HAP-1 (cell line): ENCODE measurements around the gene ATG4D.
"Not testable (repeated sequence)": the region's sequence is repeated elsewhere in the genome, so short reads cannot be mapped to it uniquely, and the experiment has no call there.

ENCODE experiments used
- DNase-seq, 2 experiments: peaks; one replicate each; pipeline ENCODE4 v3.0.0-alpha.2; 2016 to 2020; ENCODE audit warnings: low spot score in 2 of 2
- H3K27me3 ChIP-seq: fragments of 250-450 bp; sonication (Bioruptor Pico); 2 replicates; pipeline ENCODE4 v1.5.1; 2020; ENCODE audit warnings: low read depth, mild to moderate bottlenecking, moderate library complexity
- H3K36me3 ChIP-seq: fragments of 250-450 bp; sonication (Bioruptor Pico); replicated peaks from 2 replicates; pipeline ENCODE4 v1.5.1; 2020; ENCODE audit warnings: mild to moderate bottlenecking
- H3K4me1 ChIP-seq: fragments of 250-450 bp; sonication (Bioruptor Pico); 2 replicates; pipeline ENCODE4 v1.5.1; 2020; ENCODE audit warnings: mild to moderate bottlenecking
- H3K4me3 ChIP-seq: fragments of 250-450 bp; sonication (Bioruptor Pico); 2 replicates; pipeline ENCODE4 v1.5.1; 2020; ENCODE audit warnings: mild to moderate bottlenecking, moderate library complexity
- H3K9me3 ChIP-seq: fragments of 250-450 bp; sonication (Bioruptor Pico); 2 replicates; pipeline ENCODE4 v1.5.1; 2020; ENCODE audit warnings: mild to moderate bottlenecking, moderate library complexity
- in situ Hi-C: fragments of 300-500 bp; cut with MboI; formaldehyde crosslinking; loops from 3 replicates; pipeline ENCODE4 v1.14.3; 2020; ENCODE audit warnings: low sequenced_read_pairs, inconsistent platforms, mixed read lengths

ATG4D gene

DNA sequence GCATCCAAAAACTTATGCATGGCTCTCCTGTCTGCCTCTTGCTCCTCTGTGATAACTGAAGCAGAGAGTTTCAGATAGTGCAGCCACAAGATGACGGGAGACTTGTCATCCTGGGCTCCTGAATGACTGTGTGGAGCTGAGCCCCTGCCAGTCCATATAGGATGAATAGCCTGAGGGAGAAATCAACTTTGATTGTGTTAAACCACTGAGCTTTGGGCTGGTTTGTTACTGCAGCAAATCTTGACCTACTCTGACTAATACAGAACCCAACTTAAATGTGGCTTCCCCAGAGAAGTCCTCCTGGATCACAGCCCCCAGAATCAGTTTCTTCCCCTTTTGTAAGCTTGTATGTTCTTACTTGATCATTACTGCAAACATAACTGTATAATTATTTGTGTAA is 11.2 kb upstream of the ATG4D start:
- no peak for DNase-seq
- Histone ChIP-seq H3K36me3 (no peaks in the 10 kb centered on the region), H3K4me1 (0 out of 2 replicates have a peak, but pooled peaks cover 2% of the 10 kb centered on the region), H3K9me3 (no peaks in the 10 kb centered on the region), H3K27me3 (0 out of 2 replicates have a peak, but pooled peaks cover 3% of the 10 kb centered on the region), H3K4me3 (no peak overlapping the region)
- in situ Hi-C loops = no loop called here

DNA sequence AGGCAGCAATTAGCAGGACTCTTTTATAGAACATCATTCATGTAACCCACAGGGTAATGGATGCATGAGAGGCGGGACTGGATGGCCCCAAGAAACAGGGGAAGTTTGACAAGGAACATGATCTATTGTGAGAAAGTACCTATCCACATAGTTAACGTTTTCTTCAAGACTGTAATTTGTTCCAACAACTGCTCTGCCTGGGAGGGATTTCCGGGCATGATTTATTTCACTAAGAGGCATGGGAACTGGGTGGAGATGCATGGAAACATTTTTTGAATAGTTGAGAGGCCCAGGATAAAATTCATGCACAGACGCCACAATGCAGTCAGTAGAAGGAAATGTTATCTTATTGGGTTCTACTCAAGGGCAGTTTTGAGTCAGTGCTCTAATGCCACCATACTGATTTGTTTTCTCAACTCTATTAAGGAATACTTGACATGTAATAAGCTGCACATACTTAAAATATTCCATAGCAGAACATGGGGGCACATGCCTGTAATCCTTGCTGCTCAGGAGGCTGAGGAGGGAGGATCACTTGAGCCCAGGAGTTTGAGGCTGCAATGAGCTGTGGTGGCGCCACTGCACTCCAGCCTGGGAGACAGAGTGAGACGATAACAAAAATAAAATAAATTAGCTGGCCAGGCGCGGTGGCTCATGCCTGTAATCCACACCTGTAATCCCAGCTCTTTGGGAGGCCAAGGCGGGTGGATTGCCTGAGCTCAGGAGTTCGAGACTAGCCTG is 9.9 kb upstream of the ATG4D start:
- DNase-seq = no peak
- H3K4me1 ChIP-seq = 0 out of 2 replicates have a peak, but pooled peaks cover 2% of the 10 kb centered on the region

DNA sequence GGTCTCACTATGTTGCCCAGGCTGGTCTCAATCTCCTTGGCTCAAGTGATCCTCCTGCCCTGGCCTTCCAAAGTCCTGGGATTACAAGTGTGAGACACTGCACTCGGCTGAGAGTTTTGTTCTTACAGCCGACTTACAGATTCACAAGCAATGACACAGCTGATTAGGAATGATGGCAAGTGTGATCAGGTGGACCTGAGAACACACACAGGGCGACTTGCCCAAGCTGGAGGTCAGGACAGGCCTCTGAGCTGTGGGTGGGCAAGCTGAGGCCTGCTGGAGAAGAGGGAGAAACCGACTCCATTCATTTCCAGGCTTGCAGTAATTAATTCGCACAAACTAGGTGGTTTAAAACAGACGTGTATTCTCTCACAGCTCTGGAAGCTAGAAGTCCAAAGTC is 8.1 kb upstream of the ATG4D start:
- DNase-seq = no peak
- Histone ChIP-seq H3K9me3 (no peaks in the 10 kb centered on the region), H3K36me3 (no peaks in the 10 kb centered on the region), H3K4me1 (0 out of 2 replicates have a peak, but pooled peaks cover 2% of the 10 kb centered on the region), H3K4me3 (no peak overlapping the region), H3K27me3 (0 out of 2 replicates have a peak, but pooled peaks cover 5% of the 10 kb centered on the region)
- in situ Hi-C loops = no loop called here

More for the DNA sequence above, 9.9 kb upstream of the ATG4D start:
- Histone ChIP-seq H3K27me3 (0 out of 2 replicates have a peak, but pooled peaks cover 3% of the 10 kb centered on the region), H3K4me3 (no peak overlapping the region), H3K9me3 (no peaks in the 10 kb centered on the region), H3K36me3 (no peaks in the 10 kb centered on the region)
- in situ Hi-C loops = no loop called here

DNA sequence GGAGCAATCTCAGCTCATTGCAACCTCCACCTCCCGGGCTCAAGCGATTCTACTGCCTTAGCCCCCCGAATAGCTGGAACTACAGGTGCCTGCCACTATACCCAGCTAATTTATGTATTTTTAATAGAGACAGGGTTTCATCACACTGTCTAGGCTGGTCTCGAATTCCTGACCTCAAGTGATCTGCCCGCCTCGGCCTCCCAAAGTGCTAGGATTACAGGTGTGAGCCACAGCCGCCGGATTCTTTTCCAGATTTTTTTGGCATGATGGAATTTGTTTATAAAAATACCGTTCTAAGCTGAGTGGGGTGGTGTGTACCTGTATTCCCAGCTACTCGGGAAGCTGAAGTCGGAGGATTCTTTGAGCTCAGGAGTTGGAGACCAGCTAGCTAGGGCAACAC is 6.0 kb upstream of the ATG4D start:
- H3K4me1 ChIP-seq = peaks cover 2% of the 10 kb centered on the region; the same call in 1 of the 2 replicates
- no peaks in the 10 kb centered on the region for H3K36me3 ChIP-seq
- 0 out of 2 replicates have a peak, but pooled peaks cover 5% of the 10 kb centered on the region for H3K27me3 ChIP-seq
- no peaks in the 10 kb centered on the region for H3K9me3 ChIP-seq
- no peak overlapping the region for H3K4me3 ChIP-seq
- DNase-seq = no peak
- in situ Hi-C loops = no loop called here

DNA sequence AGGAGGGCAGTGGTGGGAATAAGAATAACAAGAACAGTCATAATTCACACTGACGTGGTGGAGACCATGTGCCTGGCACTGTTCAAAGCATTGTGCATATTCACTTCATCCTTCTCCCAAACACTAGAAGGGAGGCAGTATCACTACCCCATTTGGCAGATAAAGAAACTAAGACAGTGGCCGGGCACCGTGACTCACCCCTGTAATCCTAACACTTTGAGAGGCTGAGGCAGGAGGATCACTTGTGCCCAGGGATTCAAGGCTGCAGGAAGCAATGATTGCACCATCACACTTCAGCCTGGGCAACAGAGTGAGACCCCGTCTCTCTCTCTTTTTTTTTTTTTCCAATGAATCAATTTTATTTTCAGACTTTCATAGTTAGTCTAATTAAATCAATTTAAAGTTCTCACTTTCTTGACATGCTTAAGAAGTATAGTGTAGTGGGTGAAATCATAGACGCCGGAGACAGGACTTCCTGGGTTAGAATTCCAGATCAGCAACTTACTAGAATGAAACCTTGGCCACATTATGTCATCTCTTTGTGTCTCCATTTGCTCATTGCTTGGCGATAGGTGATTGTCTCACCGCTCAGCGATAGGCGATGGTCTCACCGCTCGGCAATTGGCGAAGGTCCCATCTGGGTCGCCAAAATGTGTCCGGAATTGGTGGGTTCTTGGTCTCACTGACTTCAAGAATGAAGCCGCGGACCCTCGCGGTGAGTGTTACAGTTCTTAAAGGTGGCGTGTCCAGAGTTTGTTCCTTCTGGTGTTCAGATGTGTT is 5.3 kb upstream of the ATG4D start:
- peaks cover 2% of the 10 kb centered on the region; the same call in 1 of the 2 replicates for H3K4me1 ChIP-seq
- no peaks in the 10 kb centered on the region for H3K9me3 ChIP-seq
- H3K27me3 ChIP-seq = 0 out of 2 replicates have a peak, but pooled peaks cover 5% of the 10 kb centered on the region
- no peaks in the 10 kb centered on the region for H3K36me3 ChIP-seq
- no peak for DNase-seq
- in situ Hi-C loops = no loop called here
- H3K4me3 ChIP-seq = no peak overlapping the region

DNA sequence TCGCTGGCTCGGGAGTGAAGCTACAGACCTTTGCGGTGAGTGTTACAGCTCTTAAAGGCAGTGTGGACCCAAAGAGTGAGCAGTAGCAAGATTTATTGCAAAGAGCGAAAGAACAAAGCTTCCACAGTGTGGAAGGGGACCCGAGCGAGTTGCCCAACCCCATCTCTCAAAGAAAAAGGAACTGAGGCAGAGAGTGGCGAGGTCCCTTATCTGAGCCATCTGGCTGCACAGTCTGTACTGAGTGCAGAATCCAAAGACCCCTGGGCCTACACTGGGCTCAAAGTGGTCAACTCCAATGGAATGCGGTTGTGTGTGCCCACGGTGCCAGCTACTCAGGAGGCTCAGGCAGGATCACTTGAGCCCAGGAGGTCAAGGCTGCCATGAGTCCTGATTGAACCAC is 4.7 kb upstream of the ATG4D start:
- in situ Hi-C loops, H3K9me3 ChIP-seq, H3K4me1 ChIP-seq, H3K27me3 ChIP-seq, H3K4me3 ChIP-seq, H3K36me3 ChIP-seq, DNase-seq: not testable (repeated sequence)

DNA sequence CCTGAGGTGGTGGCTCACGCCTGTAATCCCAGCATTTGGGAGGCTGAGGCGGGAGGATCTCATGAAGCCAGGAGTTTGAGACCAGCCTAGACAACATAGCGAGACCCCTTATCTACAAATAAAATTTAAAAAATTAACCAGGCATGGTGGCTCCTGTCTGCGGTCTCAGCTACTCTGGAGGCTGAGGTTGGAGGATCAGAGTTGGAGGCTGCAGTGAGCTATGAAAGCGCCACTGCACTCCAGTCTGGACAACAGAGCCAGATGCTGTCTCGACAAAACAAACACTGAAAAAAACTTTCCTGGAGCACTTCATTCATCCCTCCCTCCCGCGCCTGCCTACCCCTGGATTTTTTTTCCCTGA is 665 bp upstream of the ATG4D start:
- Histone ChIP-seq H3K4me3 (peak overlapping the region; percentile 73), H3K9me3 (no peaks in the 10 kb centered on the region), H3K36me3 (peaks cover 10% of the 10 kb centered on the region), H3K27me3 (0 out of 2 replicates have a peak, but pooled peaks cover 2% of the 10 kb centered on the region), H3K4me1 (no peaks in the 10 kb centered on the region; the same call in 1 of the 2 replicates)
- DNase-seq = no peak
- in situ Hi-C loops = no loop called here

DNA sequence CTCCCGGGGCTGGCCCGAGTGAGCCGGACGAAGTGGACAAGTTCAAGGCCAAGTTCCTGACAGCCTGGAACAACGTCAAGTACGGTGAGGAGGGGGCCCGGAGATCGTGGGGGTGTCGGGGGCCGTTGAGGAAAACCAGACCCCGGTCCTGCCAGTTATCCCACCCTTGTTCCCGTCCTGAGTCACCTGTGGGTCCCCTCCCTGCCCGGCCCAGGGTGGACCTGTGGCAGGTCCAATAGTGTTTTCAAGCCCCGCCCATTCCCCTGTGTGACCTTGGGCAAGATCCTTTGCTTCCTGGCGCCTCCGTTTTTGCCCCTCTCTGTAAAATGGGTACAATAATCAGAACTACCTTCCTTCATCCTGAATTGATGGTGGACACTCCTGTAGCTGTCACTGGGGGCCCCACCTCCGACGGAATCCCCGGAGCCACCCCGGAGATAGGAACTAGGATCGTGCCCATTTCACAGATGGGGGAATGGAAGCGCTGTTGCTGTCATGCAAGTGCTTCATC is 593 bp downstream of the ATG4D start:
- DNase-seq = peak in 1 of 2 experiments; percentile 66
- in situ Hi-C loops = no loop called here
- Histone ChIP-seq H3K4me3 (peak overlapping the region; percentile 73), H3K27me3 (0 out of 2 replicates have a peak, but pooled peaks cover 2% of the 10 kb centered on the region), H3K4me1 (no peaks in the 10 kb centered on the region; the same call in 1 of the 2 replicates), H3K36me3 (peaks cover 21% of the 10 kb centered on the region), H3K9me3 (no peaks in the 10 kb centered on the region)

DNA sequence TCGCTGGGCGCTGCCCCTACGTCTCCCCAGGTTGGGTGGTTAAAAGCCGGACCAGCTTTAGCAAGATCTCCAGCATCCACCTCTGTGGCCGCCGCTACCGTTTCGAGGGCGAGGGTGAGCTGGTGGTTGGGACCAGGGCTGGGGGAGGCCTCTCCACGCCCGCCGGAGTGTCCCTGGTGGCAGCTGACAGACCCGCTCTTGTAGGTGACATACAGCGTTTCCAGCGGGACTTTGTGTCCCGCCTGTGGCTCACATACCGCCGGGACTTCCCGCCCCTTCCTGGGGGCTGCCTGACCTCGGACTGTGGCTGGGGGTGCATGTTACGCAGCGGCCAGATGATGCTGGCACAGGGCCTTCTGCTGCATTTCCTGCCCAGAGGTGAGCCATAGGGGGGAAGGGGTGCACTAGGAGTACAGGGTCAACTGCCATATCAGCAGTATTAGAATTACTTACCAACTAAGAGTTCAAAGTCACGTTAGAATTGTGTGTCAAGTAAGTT is 1.1 kb downstream of the ATG4D start:
- no peaks in the 10 kb centered on the region; the same call in 1 of the 2 replicates for H3K4me1 ChIP-seq
- 0 out of 2 replicates have a peak, but pooled peaks cover 2% of the 10 kb centered on the region for H3K27me3 ChIP-seq
- H3K36me3 ChIP-seq = peaks cover 26% of the 10 kb centered on the region
- in situ Hi-C loops = no loop called here
- peak in 1 of 2 experiments; percentile 42 for DNase-seq
- H3K4me3 ChIP-seq = peak overlapping the region; percentile 73
- H3K9me3 ChIP-seq = no peaks in the 10 kb centered on the region

DNA sequence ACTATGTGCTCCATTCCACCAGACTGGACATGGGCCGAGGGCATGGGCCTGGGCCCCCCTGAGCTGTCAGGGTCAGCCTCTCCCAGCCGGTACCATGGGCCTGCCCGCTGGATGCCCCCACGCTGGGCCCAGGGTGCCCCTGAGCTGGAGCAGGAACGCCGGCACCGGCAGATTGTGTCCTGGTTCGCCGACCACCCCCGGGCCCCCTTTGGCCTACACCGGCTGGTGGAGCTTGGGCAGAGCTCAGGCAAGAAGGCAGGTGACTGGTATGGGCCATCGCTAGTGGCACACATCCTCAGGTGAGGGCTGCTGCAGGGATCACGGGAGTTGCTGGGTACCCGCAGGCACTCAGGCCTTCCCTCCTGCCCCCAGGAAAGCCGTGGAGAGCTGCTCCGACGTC is 3.1 kb downstream of the ATG4D start:
- H3K4me1 ChIP-seq = no peaks in the 10 kb centered on the region; the same call in 1 of the 2 replicates
- no peaks in the 10 kb centered on the region for H3K9me3 ChIP-seq
- DNase-seq = no peak
- no peaks in the 10 kb centered on the region for H3K27me3 ChIP-seq
- in situ Hi-C loops = no loop called here
- peaks cover 31% of the 10 kb centered on the region for H3K36me3 ChIP-seq
- no peak overlapping the region for H3K4me3 ChIP-seq

DNA sequence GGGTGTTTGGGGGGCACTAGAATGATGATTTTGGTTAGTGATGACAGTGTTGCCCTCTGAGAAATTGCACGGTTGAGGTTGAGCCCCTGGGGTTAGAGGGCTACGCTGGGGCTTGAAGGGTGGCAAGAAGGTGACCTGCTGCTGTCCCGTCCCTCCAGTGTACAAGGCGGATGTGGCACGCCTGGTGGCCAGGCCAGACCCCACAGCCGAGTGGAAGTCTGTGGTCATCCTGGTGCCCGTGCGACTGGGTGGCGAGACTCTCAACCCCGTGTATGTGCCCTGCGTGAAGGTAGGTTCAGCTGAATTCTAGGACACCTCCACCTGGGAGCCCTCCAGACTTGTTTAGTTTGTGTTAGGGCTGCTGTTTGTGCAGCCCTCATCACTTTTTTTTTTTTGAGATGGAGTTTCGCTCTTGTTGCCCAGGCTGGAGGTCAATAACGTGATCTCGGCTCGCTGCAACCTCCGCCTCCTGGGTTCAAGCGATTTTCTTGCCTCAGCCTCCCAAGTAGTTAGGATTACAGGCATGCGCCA is 5.1 kb downstream of the ATG4D start:
- DNase-seq = no peak
- in situ Hi-C loops = no loop called here
- H3K36me3 ChIP-seq = peaks cover 50% of the 10 kb centered on the region

DNA sequence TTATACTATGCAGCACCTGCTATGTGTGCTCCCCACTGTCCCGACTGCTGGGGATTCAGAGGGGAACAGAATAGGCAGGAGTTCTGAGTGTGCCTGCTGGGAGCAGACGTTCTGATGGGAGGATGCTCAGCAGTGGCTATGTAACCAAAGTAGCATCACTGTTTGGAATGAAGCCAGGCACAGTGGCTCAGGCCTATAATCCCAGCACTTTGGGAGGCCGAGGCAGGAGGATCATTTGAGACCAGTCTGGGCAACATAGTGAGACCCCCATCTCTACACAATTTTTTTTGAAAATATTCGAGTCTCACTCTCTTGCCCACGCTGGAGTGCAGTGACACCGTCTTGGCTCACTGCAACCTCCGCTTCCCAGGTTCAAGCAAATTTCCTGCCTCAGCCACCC is 6.0 kb downstream of the ATG4D start:
- no peak for DNase-seq
- no peak overlapping the region for H3K4me3 ChIP-seq
- no peaks in the 10 kb centered on the region for H3K4me1 ChIP-seq
- in situ Hi-C loops = no loop called here
- peaks cover 59% of the 10 kb centered on the region for H3K36me3 ChIP-seq
- no peaks in the 10 kb centered on the region for H3K9me3 ChIP-seq
- H3K27me3 ChIP-seq = no peaks in the 10 kb centered on the region

More for the DNA sequence above, 5.1 kb downstream of the ATG4D start:
- Histone ChIP-seq H3K27me3 (no peaks in the 10 kb centered on the region), H3K4me1 (no peaks in the 10 kb centered on the region), H3K9me3 (no peaks in the 10 kb centered on the region), H3K4me3 (no peak overlapping the region)

DNA sequence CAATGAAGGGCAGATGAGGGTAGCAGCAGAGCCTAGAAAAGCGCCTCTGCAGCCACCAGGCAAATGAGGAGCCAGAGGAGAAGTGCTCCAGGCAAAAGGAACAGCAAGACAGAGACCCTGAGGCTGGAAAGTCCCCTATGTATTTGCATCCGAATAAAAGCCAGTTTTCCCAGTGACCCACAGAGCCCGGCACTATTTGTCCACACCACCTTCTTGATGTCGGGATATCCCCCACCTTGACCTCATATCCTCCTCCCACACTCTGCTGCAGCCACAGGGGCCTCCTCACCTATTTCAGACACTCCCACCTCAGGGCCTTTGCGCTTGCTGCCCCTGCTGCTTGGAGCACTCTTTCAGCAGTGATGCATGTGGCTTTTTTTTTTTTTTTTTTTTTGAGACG is 6.6 kb downstream of the ATG4D start:
- no peaks in the 10 kb centered on the region for H3K9me3 ChIP-seq
- no peaks in the 10 kb centered on the region for H3K4me1 ChIP-seq
- no peak for DNase-seq
- H3K4me3 ChIP-seq = no peak overlapping the region
- in situ Hi-C loops = no loop called here
- H3K27me3 ChIP-seq = no peaks in the 10 kb centered on the region
- peaks cover 65% of the 10 kb centered on the region for H3K36me3 ChIP-seq
